Left lung (tissue), 14 donors: ENCODE results near the gene HMGB2. TPM values are rescaled to one million over a fixed set of nuclear protein-coding genes. Genes with fewer than 3 reads are reported as not detected.
A peak's percentile ranks its signal among the peaks of the same experiment; 100 is the strongest.

Source experiments
- ATAC-seq: fragments of 200-7000 bp; cut with Tn5 transposase; one replicate; pipeline ENCODE4 v1.9.1; 2020; ENCODE audit warnings: moderate library complexity
- DNase-seq, 4 donors: peaks; one replicate each; pipeline ENCODE4 v3.0.0-alpha.2; 2013 to 2020
- H3K27ac ChIP-seq, 2 donors: fragments of 200-600 bp; sonication (generic) in 1 of 2; one replicate each; pipeline versions ENCODE4 v1.5.0 to v1.8.0; 2020 to 2021
- H3K27me3 ChIP-seq, 2 donors: fragments of 200-600 bp; sonication (generic) in 1 of 2; one replicate each; pipeline versions ENCODE4 v1.5.0 to v1.8.0; 2020 to 2021
- H3K36me3 ChIP-seq, 2 donors: fragments of 200-600 bp; sonication (generic) in 1 of 2; one replicate each; pipeline versions ENCODE4 v1.5.0 to v1.8.0; 2020 to 2021
- H3K4me1 ChIP-seq, 2 donors: fragments of 200-600 bp; one replicate each; pipeline ENCODE4 v1.8.0; 2021
- H3K4me3 ChIP-seq, 2 donors: fragments of 200-600 bp; sonication (generic) in 1 of 2; one replicate each; pipeline versions ENCODE4 v1.5.0 to v1.8.0; 2020 to 2021; ENCODE audit warnings: mild to moderate bottlenecking in 1 of 2
- H3K9me3 ChIP-seq, 2 donors: fragments of 200-600 bp; sonication (generic) in 1 of 2; one replicate each; pipeline versions ENCODE4 v1.5.0 to v1.8.0; 2020 to 2021
- CTCF ChIP-seq, 2 donors: fragments of 200-600 bp; sonication (generic) in 1 of 2; IDR thresholded peaks; one replicate each; pipeline versions ENCODE4 v1.5.0 to v1.8.0; 2021; ENCODE audit warnings: antibody characterized with exemption in 2 of 2
- intact Hi-C, 2 donors: fragments of 100-400 bp; cut with DNase I; formaldehyde crosslinking; loops; one replicate each; pipeline versions ENCODE4 v1.11.2 to v1.14.2; 2022
- long read RNA-seq, 12 donors: library from polyadenylated mRNA in 2 of 12; unstranded in 2 of 12; transcript quantifications; one replicate each; pipeline ENCODE4 v2.0.0 and lab custom pipeline, GENCODE V29; 2019 to 2026
- polyA plus RNA-seq, 6 donors: library from polyadenylated mRNA; unstranded; fragments of 120-200 nt; gene quantifications; one replicate each; pipeline ENCODE4 v1.2.1, GENCODE V29; 2013; ENCODE audit not compliant: insufficient read length in 6 of 6
- total RNA-seq, 2 donors: library from RNA; stranded (reverse); fragmentation: NEBNext Ultra II Directional; extraction: Animal tissue kit (Norgen Biotek cat#: 25700); gene quantifications; one replicate each; pipeline ENCODE4 v1.2.1, GENCODE V29; 2021
- donor health status: DM: no; HTN: yes; CAD: no.
- donor health status: DM: no; HTN: no; CAD: no.

The HMGB2 gene
- 10 to 100 TPM; 47.7 TPM for total RNA-seq
- 100 to 1,000 TPM; 243 to 571 (median 362) TPM for polyA plus RNA-seq
- long read RNA-seq, donor 1, transcript HMGB2-205 (3 exons, 1,841 nt) = minor isoform, 22 of 342 reads
- long read RNA-seq, donor 1, transcript HMGB2-203 (5 exons, 1,175 nt) = minor isoform, 12 of 342 reads
- long read RNA-seq, donor 1, transcript HMGB2-202 (4 exons, 1,032 nt) = minor isoform, 68 of 342 reads
- long read RNA-seq, donor 1, transcript HMGB2-201 (5 exons, 1,889 nt) = major isoform, 202 of 342 reads
- long read RNA-seq, donor 1, partial matches to known transcripts = 38 of 342 reads
- long read RNA-seq, donor 1, other reads (novel, unspliced or antisense) = 0 of 342 reads
- long read RNA-seq, donor 2, transcript HMGB2-201 (5 exons, 1,889 nt) = major isoform, 167 of 288 reads
- long read RNA-seq, donor 2, transcript HMGB2-205 (3 exons, 1,841 nt) = minor isoform, 22 of 288 reads
- long read RNA-seq, donor 2, transcript HMGB2-203 (5 exons, 1,175 nt) = minor isoform, 10 of 288 reads
- long read RNA-seq, donor 2, transcript HMGB2-202 (4 exons, 1,032 nt) = minor isoform, 39 of 288 reads
- long read RNA-seq, donor 2, partial matches to known transcripts = 50 of 288 reads
- long read RNA-seq, donor 2, other reads (novel, unspliced or antisense) = 0 of 288 reads
- long read RNA-seq, donor 3, transcript HMGB2-205 (3 exons, 1,841 nt) = minor isoform, 13 of 371 reads
- long read RNA-seq, donor 3, transcript HMGB2-203 (5 exons, 1,175 nt) = minor isoform, 12 of 371 reads
- long read RNA-seq, donor 3, transcript HMGB2-201 (5 exons, 1,889 nt) = major isoform, 170 of 371 reads
- long read RNA-seq, donor 3, transcript HMGB2-202 (4 exons, 1,032 nt) = minor isoform, 55 of 371 reads
- long read RNA-seq, donor 3, partial matches to known transcripts = 121 of 371 reads
- long read RNA-seq, donor 3, other reads (novel, unspliced or antisense) = 0 of 371 reads
- long read RNA-seq, donor 4, transcript HMGB2-201 (5 exons, 1,889 nt) = major isoform, 21 of 29 reads
- long read RNA-seq, donor 4, partial matches to known transcripts = 2 of 29 reads
- long read RNA-seq, donor 4, other reads (novel, unspliced or antisense) = 2 of 29 reads
- long read RNA-seq, donor 5, transcript HMGB2-205 (3 exons, 1,841 nt) = minor isoform, 10 of 240 reads
- long read RNA-seq, donor 5, transcript HMGB2-203 (5 exons, 1,175 nt) = minor isoform, 10 of 240 reads
- long read RNA-seq, donor 5, transcript HMGB2-201 (5 exons, 1,889 nt) = major isoform, 137 of 240 reads
- long read RNA-seq, donor 5, transcript HMGB2-202 (4 exons, 1,032 nt) = minor isoform, 50 of 240 reads
- long read RNA-seq, donor 5, partial matches to known transcripts = 33 of 240 reads
- long read RNA-seq, donor 5, other reads (novel, unspliced or antisense) = 0 of 240 reads
- long read RNA-seq, donor 6, transcript HMGB2-201 (5 exons, 1,889 nt) = major isoform, 209 of 416 reads
- long read RNA-seq, donor 6, transcript HMGB2-203 (5 exons, 1,175 nt) = minor isoform, 13 of 416 reads
- long read RNA-seq, donor 6, transcript HMGB2-205 (3 exons, 1,841 nt) = minor isoform, 37 of 416 reads
- long read RNA-seq, donor 6, transcript HMGB2-202 (4 exons, 1,032 nt) = minor isoform, 66 of 416 reads
- long read RNA-seq, donor 6, partial matches to known transcripts = 91 of 416 reads
- long read RNA-seq, donor 6, other reads (novel, unspliced or antisense) = 0 of 416 reads
- long read RNA-seq, donor 7, transcript HMGB2-201 (5 exons, 1,889 nt) = major isoform, 88 of 159 reads
- long read RNA-seq, donor 7, transcript HMGB2-202 (4 exons, 1,032 nt) = minor isoform, 55 of 159 reads
- long read RNA-seq, donor 7, transcript HMGB2-205 (3 exons, 1,841 nt) = minor isoform, 5 of 159 reads
- long read RNA-seq, donor 7, partial matches to known transcripts = 7 of 159 reads
- long read RNA-seq, donor 7, other reads (novel, unspliced or antisense) = 0 of 159 reads
- long read RNA-seq, donor 8, transcript HMGB2-203 (5 exons, 1,175 nt) = minor isoform, 5 of 128 reads
- long read RNA-seq, donor 8, transcript HMGB2-202 (4 exons, 1,032 nt) = minor isoform, 38 of 128 reads
- long read RNA-seq, donor 8, transcript HMGB2-201 (5 exons, 1,889 nt) = major isoform, 62 of 128 reads
- long read RNA-seq, donor 8, partial matches to known transcripts = 19 of 128 reads
- long read RNA-seq, donor 8, other reads (novel, unspliced or antisense) = 0 of 128 reads
- long read RNA-seq, donor 9, partial matches to known transcripts = 0 of 2 reads
- long read RNA-seq, donor 9, other reads (novel, unspliced or antisense) = 0 of 2 reads
- long read RNA-seq, donor 10, transcript HMGB2-201 (5 exons, 1,889 nt) = major isoform, 13 of 17 reads
- long read RNA-seq, donor 10, partial matches to known transcripts = 2 of 17 reads
- long read RNA-seq, donor 10, other reads (novel, unspliced or antisense) = 1 of 17 reads
- long read RNA-seq, donor 11, transcript HMGB2-202 (4 exons, 1,032 nt) = minor isoform, 20 of 99 reads
- long read RNA-seq, donor 11, transcript HMGB2-201 (5 exons, 1,889 nt) = major isoform, 45 of 99 reads
- long read RNA-seq, donor 11, partial matches to known transcripts = 28 of 99 reads
- long read RNA-seq, donor 11, other reads (novel, unspliced or antisense) = 0 of 99 reads
- long read RNA-seq, donor 12, transcript HMGB2-201 (5 exons, 1,889 nt) = major isoform, 85 of 130 reads
- long read RNA-seq, donor 12, transcript HMGB2-202 (4 exons, 1,032 nt) = minor isoform, 40 of 130 reads
- long read RNA-seq, donor 12, partial matches to known transcripts = 0 of 130 reads
- long read RNA-seq, donor 12, other reads (novel, unspliced or antisense) = 0 of 130 reads

- Histone ChIP-seq H3K4me3 (peak within 1 kb of the TSS; percentile 66 to 84), H3K27ac (peak within 1 kb of the TSS; percentile 99 to 100), H3K9me3 (no peaks in the 10 kb centered on the region), H3K36me3 (peaks cover 0 to 10% of the 10 kb centered on the region in 2 donors), H3K27me3 (no peaks in the 10 kb centered on the region), H3K4me1 (peaks cover 0 to 28% of the 10 kb centered on the region in 2 donors)
- TF ChIP-seq CTCF (IDR thresholded peaks at IDR 0.05) = no peak
- DNase-seq (peak; percentile 95 to 100 (median 100)), ATAC-seq (peak; percentile 93)
- intact Hi-C loops = no loop called here
Observed at GRCh38 chr4:173334085-173334890, at the start of gene HMGB2. HMGB2 (minus strand) TSS chr4:173334358; CDS start chr4:173333649, 709 bp downstream.

- Histone ChIP-seq H3K9me3 (no peaks in the 10 kb centered on the region), H3K27me3 (no peaks in the 10 kb centered on the region), H3K36me3 (no peaks in the 10 kb centered on the region), H3K27ac (no peak overlapping the region), H3K4me1 (peaks cover 0 to 3% of the 10 kb centered on the region in 2 donors), H3K4me3 (no peak overlapping the region)
- no peak for DNase-seq
- intact Hi-C loops = no loop called here
- TF ChIP-seq CTCF (IDR thresholded peaks at IDR 0.05) = no peak
- ATAC-seq = no peak
Observed at GRCh38 chr4:173382349-173382748, 48.2 kb upstream of the HMGB2 start.

GRCh38 chr4:173381610-173382009 is 47.5 kb upstream of the HMGB2 start:
- intact Hi-C loops = no loop called here
- TF ChIP-seq CTCF (IDR thresholded peaks at IDR 0.05) = no peak
- no peak overlapping the region for H3K4me3 ChIP-seq
- DNase-seq = no peak
- ATAC-seq = no peak
- no peaks in the 10 kb centered on the region for H3K27me3 ChIP-seq
- H3K4me1 ChIP-seq = peaks cover 0 to 3% of the 10 kb centered on the region in 2 donors
- peaks cover 0 to 7% of the 10 kb centered on the region in 2 donors for H3K36me3 ChIP-seq
- no peak overlapping the region for H3K27ac ChIP-seq
- no peaks in the 10 kb centered on the region for H3K9me3 ChIP-seq
